SH-SY5Y (cell line): Measurements from ENCODE around the gene KHNYN.

Experiments
- GATA2 ChIP-seq: IDR thresholded peaks from 2 replicates; pipeline ENCODE4 v1.6.1; 2011; ENCODE audit warnings: mild to moderate bottlenecking, low read depth, low read length
- GATA3 ChIP-seq: IDR thresholded peaks from 2 replicates; pipeline ENCODE4 v1.6.1; 2011; ENCODE audit warnings: low read depth, mild to moderate bottlenecking, low read length, moderate library complexity

DNA sequence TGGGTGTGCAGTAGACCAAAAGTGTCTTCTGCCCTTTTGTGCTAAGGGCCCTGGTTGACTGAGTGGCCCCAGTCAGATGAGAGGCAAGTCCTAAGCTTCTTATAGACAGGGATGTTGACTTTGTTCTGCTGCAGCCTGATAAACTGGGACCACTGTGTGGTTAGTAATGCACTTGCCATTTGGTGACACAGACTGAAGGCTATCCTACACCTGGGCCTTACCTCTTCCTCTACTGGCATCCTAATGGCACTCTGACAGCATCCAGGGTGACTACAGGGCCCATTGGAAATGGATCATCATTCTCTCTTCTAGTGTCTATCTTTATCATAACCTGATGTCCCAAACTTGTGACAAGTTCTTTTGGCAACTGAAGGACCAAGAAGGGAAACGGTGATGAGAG, 9.5 kb downstream of the KHNYN start:
- TF ChIP-seq GATA2 (no peak), GATA3 (no peak)
